ENCODE results near the gene NUDT9.

DNA sequence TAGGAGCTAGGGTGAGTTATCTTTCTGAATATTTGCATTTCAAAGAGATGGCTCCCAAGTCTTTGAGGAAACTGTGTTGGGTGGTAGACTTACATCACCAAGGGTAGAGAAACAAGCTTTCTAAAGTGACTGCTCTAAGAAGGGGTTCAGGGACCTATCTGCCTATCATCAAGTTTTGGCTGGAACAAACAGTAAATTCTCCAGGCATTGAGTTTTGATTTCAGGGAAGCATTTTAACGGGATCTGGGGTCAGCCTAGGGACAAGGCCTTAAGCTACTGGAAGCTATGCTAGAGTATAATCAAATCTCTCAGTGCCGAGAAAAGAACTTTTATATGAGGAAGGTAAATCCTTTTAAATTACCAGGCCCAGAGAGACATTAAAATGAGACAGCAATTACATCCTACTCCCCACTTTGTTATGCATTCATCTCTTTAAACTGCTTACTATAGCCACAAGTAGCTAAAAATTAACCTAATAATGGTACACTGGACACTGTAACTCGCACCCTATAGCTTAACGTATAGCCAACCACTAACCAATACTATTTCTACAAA, 2.0 kb upstream of the NUDT9 start:
- TF ChIP-seq, protein P1, sequence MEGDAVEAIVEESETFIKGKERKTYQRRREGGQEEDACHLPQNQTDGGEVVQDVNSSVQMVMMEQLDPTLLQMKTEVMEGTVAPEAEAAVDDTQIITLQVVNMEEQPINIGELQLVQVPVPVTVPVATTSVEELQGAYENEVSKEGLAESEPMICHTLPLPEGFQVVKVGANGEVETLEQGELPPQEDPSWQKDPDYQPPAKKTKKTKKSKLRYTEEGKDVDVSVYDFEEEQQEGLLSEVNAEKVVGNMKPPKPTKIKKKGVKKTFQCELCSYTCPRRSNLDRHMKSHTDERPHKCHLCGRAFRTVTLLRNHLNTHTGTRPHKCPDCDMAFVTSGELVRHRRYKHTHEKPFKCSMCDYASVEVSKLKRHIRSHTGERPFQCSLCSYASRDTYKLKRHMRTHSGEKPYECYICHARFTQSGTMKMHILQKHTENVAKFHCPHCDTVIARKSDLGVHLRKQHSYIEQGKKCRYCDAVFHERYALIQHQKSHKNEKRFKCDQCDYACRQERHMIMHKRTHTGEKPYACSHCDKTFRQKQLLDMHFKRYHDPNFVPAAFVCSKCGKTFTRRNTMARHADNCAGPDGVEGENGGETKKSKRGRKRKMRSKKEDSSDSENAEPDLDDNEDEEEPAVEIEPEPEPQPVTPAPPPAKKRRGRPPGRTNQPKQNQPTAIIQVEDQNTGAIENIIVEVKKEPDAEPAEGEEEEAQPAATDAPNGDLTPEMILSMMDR (IDR thresholded peaks at IDR 0.05) = no peak
- TF ChIP-seq POLR2A (IDR thresholded peaks at IDR 0.05) = no peak

All from testis (tissue), 2 donors.